ENCODE data around the gene PALM2AKAP2.

The PALM2AKAP2 gene

GRCh38 chr9:109780453-109781033, 545 bp downstream of the PALM2AKAP2 start:
- TF ChIP-seq, protein P1, sequence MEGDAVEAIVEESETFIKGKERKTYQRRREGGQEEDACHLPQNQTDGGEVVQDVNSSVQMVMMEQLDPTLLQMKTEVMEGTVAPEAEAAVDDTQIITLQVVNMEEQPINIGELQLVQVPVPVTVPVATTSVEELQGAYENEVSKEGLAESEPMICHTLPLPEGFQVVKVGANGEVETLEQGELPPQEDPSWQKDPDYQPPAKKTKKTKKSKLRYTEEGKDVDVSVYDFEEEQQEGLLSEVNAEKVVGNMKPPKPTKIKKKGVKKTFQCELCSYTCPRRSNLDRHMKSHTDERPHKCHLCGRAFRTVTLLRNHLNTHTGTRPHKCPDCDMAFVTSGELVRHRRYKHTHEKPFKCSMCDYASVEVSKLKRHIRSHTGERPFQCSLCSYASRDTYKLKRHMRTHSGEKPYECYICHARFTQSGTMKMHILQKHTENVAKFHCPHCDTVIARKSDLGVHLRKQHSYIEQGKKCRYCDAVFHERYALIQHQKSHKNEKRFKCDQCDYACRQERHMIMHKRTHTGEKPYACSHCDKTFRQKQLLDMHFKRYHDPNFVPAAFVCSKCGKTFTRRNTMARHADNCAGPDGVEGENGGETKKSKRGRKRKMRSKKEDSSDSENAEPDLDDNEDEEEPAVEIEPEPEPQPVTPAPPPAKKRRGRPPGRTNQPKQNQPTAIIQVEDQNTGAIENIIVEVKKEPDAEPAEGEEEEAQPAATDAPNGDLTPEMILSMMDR (IDR thresholded peaks at IDR 0.05; ENCODE audit: low read depth, low read length), result no peak
- DNase-seq (ENCODE audit: low read depth in 2 of 2), result peak in 1 of 2 donors; percentile 42
- peak overlapping the region; percentile 74 to 78 for H3K4me3 ChIP-seq (replicated peaks in 1 of 2; ENCODE audit: low read depth in 2 of 2, low read length in 2 of 2)

- peak; percentile 24 to 25 for DNase-seq (ENCODE audit: low read depth in 2 of 2)
- TF ChIP-seq, protein P1 (IDR thresholded peaks at IDR 0.05; ENCODE audit: low read depth, low read length), result no peak
- H3K4me3 ChIP-seq (replicated peaks in 1 of 2; ENCODE audit: low read depth in 2 of 2, low read length in 2 of 2), result peak overlapping the region; percentile 74 to 78
Observed at GRCh38 chr9:109781086-109781485, 1.1 kb downstream of the PALM2AKAP2 start.

DNA sequence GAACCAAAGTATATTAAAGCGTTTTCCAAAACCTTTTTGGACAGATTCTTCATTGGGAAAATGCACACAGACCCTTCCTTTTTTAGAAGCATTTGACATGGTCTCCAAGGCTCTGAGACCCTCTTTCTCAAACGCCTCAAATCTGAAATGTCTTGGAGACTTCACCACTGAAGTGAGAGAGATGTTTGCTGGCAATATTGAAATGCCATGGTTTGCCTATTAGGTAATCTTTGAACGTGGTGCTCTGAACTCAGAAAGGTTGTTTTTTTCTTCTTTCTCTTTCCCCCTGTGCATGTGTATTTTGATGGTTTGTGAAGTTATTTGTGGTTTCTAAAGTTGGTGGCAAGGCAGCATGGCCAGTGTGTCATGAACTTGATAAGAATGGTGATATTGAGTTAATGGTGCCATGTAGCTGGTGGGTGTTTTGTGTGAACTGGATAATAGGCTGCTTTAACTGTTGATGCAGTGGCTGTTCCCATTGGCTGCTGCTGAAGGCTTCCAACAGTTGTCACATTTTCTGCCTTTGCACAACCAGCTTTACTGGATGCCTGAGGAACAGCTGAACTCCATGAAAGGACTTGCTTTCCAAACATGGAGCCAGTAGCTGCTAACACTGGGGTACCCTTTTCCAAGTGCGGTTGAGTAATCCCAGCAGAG, 1.7 kb downstream of the PALM2AKAP2 start:
- TF ChIP-seq, protein P1 (IDR thresholded peaks at IDR 0.05; ENCODE audit: low read depth, low read length), result no peak
- H3K4me3 ChIP-seq (replicated peaks in 1 of 2; ENCODE audit: low read depth in 2 of 2, low read length in 2 of 2), result peak overlapping the region in 1 of 2 donors; percentile 74
- peak; percentile 13 to 14 for DNase-seq (ENCODE audit: low read depth in 2 of 2)

- TF ChIP-seq, protein P1 (IDR thresholded peaks at IDR 0.05; ENCODE audit: low read depth, low read length), result no peak
- H3K4me3 ChIP-seq (replicated peaks in 1 of 2; ENCODE audit: low read depth in 2 of 2, low read length in 2 of 2), result no peak overlapping the region
- no peak for DNase-seq (ENCODE audit: low read depth in 2 of 2)
Observed at GRCh38 chr9:109787735-109788134, 7.7 kb downstream of the PALM2AKAP2 start.

DNA sequence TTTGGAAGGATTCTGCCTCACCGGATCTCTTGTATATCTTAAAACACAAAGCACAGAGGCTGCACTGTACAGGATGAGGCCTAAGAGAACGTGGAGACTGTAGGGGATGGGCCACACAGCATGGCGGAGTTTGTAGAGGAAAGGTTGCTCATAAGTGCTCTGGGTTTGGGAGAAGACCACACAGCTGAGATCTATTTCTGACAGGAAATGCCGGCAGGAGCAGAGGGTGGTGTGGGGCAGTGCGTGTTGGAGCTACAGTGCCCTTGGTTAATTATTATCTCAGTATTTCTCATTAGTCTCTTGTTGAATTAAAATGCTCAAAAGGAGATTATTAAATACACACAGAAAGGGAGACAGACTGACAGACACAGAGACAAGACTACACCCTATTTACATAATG, 9.6 kb downstream of the PALM2AKAP2 start:
- no peak for DNase-seq (ENCODE audit: low read depth in 2 of 2)
- H3K4me3 ChIP-seq (replicated peaks in 1 of 2; ENCODE audit: low read depth in 2 of 2, low read length in 2 of 2), result no peak overlapping the region
- TF ChIP-seq, protein P1 (IDR thresholded peaks at IDR 0.05; ENCODE audit: low read depth, low read length), result no peak

DNA sequence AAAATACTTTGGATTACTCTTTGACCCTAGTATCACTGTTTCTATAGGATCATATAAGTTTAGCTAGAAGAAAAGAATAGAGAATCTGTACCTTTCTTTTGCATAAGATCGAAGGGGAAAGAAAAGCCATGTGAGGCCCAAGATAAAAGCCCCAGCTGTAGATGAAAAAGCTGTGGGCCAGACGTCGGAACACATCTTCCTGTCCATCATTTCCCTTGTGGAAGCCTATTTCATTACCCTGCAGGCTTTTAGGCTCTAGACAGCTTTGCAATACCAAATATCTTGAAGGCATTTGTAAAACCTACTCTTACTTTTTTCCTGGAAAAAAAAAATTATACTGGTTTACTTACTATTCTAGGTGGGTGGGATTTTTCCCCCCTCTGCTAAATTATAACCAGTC, 10.0 kb downstream of the PALM2AKAP2 start:
- no peak for DNase-seq (ENCODE audit: low read depth in 2 of 2)
- TF ChIP-seq, protein P1 (IDR thresholded peaks at IDR 0.05; ENCODE audit: low read depth, low read length), result no peak
- no peak overlapping the region for H3K4me3 ChIP-seq (replicated peaks in 1 of 2; ENCODE audit: low read depth in 2 of 2, low read length in 2 of 2)
